Measurements from ENCODE around the gene CD300LG.

DNA sequence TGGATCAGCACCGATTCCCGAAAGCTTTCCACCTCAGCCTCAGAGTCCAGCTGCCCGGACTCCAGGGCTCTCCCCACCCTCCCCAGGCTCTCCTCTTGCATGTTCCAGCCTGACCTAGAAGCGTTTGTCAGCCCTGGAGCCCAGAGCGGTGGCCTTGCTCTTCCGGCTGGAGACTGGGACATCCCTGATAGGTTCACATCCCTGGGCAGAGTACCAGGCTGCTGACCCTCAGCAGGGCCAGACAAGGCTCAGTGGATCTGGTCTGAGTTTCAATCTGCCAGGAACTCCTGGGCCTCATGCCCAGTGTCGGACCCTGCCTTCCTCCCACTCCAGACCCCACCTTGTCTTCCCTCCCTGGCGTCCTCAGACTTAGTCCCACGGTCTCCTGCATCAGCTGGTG is 15.0 kb downstream of the CD300LG start:
- TF ChIP-seq, protein P1, sequence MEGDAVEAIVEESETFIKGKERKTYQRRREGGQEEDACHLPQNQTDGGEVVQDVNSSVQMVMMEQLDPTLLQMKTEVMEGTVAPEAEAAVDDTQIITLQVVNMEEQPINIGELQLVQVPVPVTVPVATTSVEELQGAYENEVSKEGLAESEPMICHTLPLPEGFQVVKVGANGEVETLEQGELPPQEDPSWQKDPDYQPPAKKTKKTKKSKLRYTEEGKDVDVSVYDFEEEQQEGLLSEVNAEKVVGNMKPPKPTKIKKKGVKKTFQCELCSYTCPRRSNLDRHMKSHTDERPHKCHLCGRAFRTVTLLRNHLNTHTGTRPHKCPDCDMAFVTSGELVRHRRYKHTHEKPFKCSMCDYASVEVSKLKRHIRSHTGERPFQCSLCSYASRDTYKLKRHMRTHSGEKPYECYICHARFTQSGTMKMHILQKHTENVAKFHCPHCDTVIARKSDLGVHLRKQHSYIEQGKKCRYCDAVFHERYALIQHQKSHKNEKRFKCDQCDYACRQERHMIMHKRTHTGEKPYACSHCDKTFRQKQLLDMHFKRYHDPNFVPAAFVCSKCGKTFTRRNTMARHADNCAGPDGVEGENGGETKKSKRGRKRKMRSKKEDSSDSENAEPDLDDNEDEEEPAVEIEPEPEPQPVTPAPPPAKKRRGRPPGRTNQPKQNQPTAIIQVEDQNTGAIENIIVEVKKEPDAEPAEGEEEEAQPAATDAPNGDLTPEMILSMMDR (IDR thresholded peaks at IDR 0.05; ENCODE audit: insufficient read depth, low read depth, low read length), result no peak
- no peak for TF ChIP-seq EZH2 (IDR thresholded peaks at IDR 0.05; ENCODE audit: insufficient read depth, low read length)
